H1 (cell line): ENCODE measurements around the gene UNC79. TPM values are rescaled to one million over a fixed set of nuclear protein-coding genes. Genes with fewer than 3 reads are reported as not detected.

Experiments used
- HDAC2 ChIP-seq, 2 experiments: fragments of 300-600 bp in 1 of 2; sonication (generic) in 1 of 2; IDR thresholded peaks; 2 replicates each; pipeline ENCODE4 v1.6.1; 2011 to 2012; ENCODE audit warnings: low read depth in 2 of 2, low read length in 2 of 2, mild to moderate bottlenecking in 2 of 2, moderate library complexity in 2 of 2, borderline replicate concordance in 1 of 2, inconsistent platforms in 1 of 2
- JUND ChIP-seq: IDR thresholded peaks from 2 replicates; pipeline ENCODE4 v1.6.1; 2011; ENCODE audit warnings: mild to moderate bottlenecking, improper control_type of control experiment, low read length
- NANOG ChIP-seq: IDR thresholded peaks from 2 replicates; pipeline ENCODE4 v1.6.1; 2011; ENCODE audit warnings: low read length, low read depth, mild to moderate bottlenecking, inconsistent platforms; ENCODE audit not compliant: insufficient read depth, poor library complexity, severe bottlenecking
- polyA plus RNA-seq, 7 experiments: library from polyadenylated mRNA; depleted of rRNA in 3 of 7; stranded (reverse) in 5 of 7; unstranded in 2 of 7; fragments of >200 nt in 5 of 7; fragments of 200-250 nt in 2 of 7; gene quantifications; 1 replicate in 5 of 7; 2 replicates in 1 of 7; 4 replicates in 1 of 7; pipeline versions ENCODE4 v1.2.1 to v1.2.3, GENCODE V29; 2011 to 2013; ENCODE audit warnings: missing spikeins in 2 of 7, mixed read lengths in 2 of 7
- total RNA-seq: library from RNA; stranded (reverse); fragmentation: NEBNext Ultra II Directional; extraction: Animal tissue kit (Norgen Biotek cat#: 25700); gene quantifications from 2 replicates; pipeline ENCODE4 v1.2.1, GENCODE V29; 2021

UNC79 gene
- total and polyA plus RNA-seq, 2 of the 8 experiments (the other 6 are each of a cell fraction or from before 2014, with no cell fraction given) = 1.8 to 2.3 TPM

GRCh38 chr14:93690146-93690545 is 259.4 kb downstream of the UNC79 start (continued):
- TF ChIP-seq JUND (no peak), HDAC2 (IDR thresholded peaks at IDR 0.05; ENCODE audit: borderline replicate concordance in 1 of 2, low read depth in 2 of 2, low read length in 2 of 2) (no peak), NANOG (no peak)
